Inferior parietal cortex (tissue), 1 donor: ENCODE measurements around the gene ESR1.
"Not testable (repeated sequence)": the region's sequence is repeated elsewhere in the genome, so short reads cannot be mapped to it uniquely, and the experiment has no call there.

Experiments used
- DNase-seq: peaks from one replicate; pipeline ENCODE4 v3.0.0-alpha.2; 2016; ENCODE audit errors: extremely low spot score

The ESR1 gene

DNA sequence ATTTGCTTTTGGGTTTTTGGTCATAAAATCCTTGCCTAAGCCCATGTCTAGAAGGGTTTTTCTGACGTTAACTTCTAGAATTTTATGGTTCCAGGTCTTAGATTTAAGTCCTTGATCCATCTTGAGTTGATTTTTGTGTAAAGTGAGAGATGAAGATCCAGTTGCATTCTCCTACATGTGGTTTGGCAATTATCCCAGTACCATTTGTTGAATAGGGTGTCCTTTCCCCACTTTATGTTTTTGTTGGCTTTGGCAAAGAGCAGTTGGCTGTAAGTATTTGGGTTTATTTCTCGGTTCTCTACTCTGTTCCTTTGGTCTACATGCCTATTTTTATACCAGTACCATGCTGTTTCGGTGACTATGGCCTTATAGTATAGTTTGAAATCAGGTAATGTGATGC, 86.9 kb downstream of the ESR1 start:
- DNase-seq: not testable (repeated sequence)

DNA sequence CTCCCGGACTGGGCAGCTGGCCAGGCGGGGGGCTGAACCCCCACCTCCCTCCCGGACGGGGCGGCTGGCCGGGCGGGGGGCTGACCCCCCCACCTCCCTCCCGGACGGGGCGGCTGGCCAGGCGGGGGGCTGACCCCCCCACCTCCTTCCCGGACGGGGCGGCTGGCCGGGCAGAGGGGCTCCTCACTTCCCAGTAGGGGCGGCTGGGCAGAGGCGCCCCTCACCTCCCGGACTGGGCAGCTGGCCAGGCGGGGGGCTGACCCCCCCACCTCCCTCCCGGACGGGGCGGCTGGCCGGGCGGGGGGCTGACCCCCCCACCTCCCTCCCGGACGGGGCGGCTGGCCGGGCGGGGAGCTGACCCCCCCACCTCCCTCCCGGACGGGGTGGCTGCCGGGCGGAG, 91.7 kb downstream of the ESR1 start:
- DNase-seq: not testable (repeated sequence)

DNA sequence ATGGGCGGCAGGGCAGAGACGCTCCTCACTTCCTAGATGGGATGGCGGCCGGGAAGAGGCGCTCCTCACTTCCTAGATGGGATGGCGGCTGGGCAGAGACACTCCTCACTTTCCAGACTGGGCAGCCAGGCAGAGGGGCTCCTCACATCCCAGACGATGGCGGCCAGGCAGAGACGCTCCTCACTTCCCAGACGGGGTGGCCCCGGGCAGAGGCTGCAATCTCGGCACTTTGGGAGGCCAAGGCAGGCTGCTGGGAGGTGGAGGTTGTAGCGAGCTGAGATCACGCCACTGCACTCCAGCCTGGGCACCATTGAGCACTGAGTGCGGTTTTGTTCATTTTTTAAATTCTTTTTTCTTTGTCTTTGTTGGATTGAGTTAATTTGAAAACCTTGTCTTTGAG, 92.3 kb downstream of the ESR1 start:
- not testable (repeated sequence) for DNase-seq

DNA sequence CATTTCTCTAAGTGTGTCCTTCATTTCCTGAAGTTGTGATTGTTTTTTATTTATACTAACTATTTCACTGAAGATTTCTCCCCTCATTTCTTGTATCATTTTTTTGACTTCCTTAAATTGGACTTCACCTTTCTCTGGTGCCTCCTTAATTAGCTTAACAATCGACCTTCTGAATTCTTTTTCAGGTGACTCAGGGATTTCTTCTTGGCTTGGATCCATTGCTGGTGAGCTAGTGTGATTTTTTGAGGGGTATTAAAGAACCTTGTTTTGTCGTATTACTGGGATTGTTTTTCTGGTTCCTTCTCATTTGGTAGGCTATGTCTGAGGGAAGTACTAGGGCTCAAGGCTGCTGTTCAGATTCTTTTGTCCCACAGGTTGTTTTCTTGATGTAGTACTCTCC, 92.8 kb downstream of the ESR1 start:
- DNase-seq: no peak

DNA sequence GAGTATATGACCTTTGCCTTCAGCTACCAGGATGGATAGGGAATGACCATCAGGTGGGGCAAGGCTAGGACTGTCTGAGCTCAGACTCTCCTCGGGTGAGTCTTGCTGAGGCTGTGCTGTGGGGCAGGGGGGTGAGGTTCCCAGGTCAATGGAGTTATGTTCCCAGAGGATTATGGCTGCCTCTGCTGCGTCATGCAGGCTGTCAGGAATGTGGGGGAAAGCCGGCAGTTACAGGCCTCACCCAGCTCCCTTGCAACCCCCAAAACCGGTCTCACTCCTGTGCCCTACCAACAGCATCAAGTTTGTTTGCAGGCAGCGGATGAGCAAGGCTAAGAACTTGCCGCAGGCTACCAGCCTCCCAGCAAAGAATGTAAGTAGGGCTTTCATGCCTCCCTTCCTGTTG, 93.5 kb downstream of the ESR1 start:
- no peak for DNase-seq

DNA sequence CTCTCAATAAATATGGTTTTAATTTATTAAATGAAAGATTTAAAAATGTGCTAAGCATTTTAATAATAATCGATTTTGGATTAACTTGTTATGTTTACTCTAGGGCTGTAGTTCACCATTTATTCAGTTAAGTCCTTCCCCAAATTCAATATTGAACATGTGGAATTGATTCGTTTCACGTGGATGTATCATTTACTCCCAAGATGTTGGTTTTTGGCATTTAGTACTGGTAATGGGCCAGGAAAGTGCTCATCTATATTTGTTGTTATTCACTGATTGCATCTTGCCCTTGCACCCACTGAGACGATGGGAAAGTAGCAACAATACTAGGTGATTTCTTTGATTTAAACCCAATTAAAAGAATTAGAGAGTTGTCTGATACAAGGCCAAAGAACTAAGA, 97.1 kb downstream of the ESR1 start:
- no peak for DNase-seq

DNA sequence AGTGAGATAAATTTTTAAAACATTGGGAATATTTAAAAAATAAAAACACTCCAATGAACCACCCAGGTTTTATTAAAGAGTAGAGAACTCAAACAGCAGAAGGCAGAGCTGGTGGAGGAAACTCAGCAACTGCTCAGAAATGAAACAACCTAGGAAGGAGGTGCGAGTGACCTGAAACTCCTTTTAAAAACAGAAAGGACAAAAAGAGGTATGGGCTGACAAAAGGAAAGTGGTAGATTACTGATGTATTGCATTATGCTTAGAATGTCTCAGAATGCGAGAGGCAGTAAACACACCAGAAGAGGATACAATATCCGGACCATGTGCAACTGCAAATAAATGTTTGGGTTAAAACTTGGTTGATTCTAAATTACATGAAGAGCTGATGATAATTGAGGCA, 97.6 kb downstream of the ESR1 start:
- no peak for DNase-seq

DNA sequence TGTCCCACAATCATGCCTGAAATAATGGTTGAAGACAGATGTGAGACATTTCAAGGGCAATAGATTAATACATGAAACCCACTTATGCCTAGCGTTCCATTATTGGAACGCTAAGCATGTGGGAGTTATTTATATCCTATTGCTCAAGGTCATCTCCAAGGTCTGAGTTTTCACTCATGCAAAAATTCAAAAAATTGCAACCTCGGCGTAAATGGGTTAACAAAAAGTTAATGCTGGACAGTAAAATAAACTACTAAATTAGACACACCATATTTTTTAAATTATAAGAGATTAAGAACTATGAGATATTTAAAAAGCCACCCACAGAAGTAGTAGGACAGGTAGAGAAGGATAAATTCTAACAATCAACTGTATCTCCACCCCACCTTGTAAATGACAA, 98.4 kb downstream of the ESR1 start:
- no peak for DNase-seq

DNA sequence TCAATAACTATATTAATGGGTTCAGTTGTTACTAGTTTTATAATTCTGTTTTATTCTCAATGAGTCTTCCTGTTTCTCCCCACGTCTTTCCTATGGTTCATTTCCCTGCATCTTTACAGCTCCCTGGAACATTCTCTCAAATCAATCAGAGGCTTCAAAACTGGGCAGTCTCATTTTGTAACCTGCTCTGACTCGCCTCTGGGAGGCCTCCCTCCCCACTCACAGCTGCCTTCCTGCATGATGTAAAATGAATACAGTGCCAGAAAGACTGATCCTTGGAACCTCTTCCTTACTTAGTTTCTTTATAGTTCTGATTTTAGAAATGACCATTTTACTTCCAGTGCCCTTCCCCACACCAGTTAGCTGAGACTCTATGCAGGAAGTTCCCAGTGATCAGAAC, 103.9 kb downstream of the ESR1 start:
- DNase-seq: no peak

DNA sequence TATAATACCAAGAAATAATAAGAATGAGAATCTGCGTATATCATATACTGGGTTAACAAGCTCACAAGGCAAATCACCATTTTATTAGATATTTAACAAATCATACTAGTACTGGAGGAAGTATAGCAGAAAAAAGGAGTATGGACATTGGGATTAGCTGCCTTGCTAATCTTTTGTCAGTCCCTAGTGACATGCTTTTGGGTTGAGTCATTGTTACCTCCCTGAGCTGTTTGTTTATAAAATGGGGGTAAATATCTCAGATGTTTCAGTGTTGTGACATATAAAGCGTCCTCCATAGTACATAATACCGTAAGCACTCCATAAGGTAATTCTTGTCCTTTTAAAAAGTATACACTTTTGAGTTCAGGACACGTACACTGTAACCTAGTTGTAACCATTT, 107.0 kb downstream of the ESR1 start:
- no peak for DNase-seq

DNA sequence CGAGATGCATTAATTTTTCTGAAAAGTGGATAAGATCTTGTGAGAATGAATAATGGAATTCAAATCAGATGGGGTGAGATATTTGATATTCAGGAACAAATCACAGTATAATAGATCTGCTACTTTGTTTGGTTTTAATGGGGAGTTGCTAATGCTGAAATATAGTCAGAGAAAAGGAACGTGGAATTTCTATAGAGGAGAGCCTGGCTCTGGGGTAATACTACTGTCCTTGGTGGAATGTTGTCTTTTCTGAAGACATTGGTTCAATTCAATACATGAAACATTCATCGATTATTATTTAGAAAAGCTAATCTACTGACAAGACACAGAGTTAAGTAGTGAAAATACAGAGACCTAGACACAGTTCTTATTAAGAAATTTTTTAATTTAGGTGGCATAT, 108.6 kb downstream of the ESR1 start:
- no peak for DNase-seq

DNA sequence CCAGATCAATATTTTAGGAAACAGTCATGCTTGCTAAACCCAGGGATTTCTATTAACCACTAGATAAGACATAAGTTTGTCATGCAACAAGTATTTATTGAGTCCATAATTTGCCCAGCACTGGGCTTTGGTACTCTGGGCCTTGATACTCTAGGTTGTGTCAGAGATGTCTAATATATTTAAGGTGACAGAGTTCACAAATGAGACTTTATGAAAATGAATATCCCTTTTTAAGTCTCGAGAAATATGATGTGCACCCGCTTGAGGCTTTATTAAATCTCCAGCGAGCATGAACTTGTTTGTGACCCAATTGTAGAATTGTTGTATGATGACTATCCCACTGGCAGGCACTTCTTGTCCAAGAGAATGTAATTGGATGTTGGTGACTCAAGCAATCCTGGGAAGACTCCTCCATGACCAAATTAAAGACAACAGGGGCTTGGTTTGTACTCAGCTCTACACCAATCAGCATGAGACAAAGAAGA, 109.2 kb downstream of the ESR1 start:
- DNase-seq: no peak

DNA sequence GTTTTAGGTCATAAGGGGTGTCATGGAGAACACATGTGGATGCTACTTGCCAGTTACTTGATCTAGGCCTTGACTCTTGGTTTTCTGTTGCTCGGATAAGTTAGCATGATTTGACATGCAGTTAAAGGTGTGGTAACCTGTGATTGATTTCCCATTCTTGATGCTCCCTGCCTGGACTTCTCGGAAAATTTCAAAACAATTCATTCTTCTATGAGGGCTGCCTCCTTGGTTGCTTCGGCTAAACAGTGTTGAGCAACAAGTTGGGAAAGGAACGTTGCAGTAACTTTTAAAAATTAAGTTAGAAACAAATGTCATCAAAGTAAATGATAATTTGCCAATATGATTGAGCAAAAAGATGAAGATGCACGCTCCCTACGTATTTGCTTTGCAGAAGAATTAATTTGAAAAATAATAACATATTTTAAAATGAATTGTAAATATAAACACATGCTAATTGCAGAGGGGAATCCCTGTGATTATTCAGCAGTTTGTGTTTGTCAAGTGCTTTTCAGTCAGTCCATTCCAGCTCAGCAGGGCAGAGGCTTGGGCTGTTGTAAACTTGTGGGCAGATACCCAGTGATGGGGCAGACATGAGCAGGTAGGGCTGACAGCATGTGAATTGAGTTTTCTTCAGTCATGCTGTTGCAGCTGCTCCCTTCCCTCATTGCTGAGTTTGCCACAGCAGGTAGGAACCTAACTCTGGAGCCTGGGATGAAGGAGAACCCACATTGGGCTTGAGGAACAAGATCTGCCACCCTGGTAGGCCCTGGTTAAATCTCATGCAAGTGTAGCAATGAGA, 110.2 kb downstream of the ESR1 start:
- no peak for DNase-seq

DNA sequence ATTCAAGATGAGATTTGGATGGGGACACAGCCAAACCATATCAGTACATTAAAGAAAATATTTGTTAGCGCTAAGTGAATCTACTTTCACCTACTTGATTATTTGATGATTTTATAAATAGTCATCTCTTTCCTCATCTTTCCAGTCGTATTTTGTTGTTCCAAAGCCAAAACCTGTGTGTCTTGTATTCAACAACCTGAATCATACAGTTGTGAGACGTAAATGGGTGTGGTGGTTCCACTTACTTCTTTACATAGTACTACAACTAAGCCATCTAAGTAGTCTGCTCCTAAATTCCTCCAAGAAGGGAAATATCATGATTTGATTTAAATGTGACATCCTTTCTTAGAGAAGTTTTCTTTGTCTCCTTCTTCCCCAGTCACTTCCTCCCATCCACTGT, 132.8 kb downstream of the ESR1 start:
- no peak for DNase-seq

DNA sequence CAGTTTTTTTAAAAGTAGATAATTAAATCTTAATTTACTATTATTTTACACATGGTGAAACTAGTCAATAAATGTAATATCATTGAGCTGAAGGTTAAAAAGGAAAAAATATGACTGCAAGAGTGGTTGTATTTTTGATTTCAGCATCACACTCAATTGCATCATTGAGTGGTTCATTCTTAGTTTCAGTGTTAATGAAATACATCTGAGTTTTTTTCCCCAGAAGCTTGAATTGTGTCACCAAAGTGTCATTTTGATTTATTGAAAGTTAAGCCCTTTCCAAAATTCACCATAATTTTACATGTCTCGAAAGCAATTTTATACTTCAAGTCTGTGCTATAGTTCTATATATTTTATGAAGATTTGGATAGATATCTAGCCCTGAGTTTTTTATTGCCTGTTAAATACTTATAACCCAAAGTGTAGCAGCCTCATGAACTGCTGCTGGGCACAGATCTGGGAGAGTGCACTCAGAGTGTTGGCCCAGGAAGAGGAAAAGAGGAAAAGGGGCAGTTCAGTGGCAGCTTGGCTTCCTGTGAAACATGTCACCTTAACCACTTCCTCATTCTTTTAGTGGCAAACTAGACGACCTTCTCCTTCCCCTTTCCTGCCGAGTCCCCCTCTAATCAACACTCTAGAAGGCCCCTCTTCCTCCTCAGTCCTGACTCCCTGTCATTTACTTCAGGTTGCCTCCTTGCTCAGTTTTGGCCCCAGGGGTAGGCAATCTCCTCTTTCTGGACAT, 140.7 kb downstream of the ESR1 start:
- no peak for DNase-seq

DNA sequence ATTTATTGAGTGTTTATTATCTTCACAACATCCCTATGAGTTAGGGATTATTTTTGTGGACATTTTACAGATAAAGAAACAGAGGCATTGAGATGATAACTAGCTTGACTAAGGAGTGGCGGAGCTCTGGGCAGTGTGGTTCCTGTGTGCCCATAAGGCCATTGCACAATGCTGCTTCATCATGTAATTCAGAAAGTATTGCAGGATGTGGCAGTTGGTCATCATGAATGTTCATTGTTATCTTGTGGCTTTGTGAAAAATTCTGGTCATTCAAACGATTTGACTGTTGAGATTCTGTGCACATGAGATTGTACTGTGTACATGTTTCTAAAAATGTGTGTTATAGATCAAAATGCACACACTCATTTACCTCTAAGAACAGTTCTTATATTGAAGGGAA, 150.8 kb downstream of the ESR1 start:
- DNase-seq: no peak

DNA sequence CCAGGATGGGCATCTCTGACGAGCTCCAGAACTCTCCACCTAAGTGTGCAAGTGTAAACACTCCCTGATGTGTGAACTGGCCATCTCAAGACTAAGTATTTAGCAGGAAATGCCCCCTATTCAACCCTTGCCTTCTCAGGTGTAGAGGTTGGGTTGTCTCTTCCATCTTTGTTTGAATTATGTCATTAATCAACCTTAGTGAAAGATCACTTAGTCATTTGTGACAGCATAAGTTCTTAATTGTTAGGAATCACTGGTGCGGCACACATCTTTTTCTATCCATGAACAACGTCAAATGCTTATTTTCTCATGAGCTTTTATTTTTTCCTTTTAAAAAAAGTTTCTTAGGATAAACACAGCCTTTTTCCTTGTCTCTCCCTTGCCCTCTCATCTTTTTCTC, 151.6 kb downstream of the ESR1 start:
- no peak for DNase-seq

DNA sequence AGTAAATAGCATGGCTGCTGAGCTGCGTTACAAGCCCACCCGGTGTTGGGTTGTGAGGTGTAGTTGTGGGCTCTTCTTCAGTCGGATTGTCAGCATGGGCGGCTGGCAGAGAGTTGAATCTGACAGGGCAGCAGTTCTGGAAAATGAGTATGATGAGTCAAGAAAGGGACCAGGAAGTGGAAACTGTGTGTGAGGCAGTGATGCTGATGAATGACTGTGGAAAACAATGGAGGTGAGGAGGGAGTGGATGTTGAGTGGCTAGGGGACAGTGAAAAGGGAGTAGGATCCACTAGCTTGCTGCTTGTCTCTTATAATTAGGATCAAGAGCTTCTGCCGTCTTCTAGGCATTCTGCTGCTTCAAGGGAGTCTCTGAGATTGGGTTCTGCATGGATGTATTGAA, 154.3 kb downstream of the ESR1 start:
- no peak for DNase-seq

DNA sequence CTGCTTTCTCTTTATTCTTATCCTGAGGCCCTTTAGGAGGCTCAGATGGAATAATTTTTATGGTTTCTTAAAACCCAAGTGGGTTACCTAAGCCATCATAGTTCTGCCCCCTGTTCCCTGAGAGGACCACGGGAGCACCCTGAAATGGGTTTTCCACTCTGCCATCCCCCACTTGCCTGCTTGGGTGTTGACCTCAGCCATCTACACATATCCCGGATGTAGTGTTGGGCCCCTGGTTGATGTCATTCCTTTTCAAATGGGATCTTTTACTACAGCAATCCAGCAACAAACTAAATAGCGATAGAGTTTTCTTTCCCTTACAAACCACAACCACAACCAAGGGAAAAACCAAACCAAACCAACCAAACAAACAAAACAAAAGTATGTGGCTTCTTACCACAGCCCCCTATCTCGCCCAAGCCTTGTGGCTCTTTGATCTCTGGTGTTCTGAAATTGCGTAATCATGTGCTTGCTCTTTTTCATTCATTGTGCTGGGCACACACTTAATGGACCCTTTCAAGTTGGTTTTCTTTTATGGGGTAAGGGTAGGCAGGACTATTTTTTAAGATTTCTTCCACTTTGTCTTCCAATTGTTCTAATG, 154.9 kb downstream of the ESR1 start:
- DNase-seq: no peak

DNA sequence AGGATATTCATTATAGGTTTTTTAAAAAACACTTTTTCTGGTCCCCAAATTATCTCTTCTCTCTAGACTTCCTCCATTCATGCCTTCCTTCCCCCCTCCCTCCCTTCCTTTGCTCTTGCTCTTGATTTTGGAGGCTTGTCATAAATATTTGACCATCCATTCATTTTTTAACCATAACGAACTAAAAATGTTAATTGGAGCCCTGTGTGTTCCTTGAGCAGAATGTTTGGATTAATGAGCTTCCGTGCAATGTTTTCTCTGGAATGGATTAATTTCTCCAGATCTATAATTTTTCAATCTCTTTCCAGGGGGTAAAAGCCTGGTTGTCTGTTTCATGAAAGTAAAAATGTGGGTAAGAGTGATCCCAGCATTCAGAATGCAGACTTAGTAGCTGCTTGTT, 155.5 kb downstream of the ESR1 start:
- DNase-seq: no peak

DNA sequence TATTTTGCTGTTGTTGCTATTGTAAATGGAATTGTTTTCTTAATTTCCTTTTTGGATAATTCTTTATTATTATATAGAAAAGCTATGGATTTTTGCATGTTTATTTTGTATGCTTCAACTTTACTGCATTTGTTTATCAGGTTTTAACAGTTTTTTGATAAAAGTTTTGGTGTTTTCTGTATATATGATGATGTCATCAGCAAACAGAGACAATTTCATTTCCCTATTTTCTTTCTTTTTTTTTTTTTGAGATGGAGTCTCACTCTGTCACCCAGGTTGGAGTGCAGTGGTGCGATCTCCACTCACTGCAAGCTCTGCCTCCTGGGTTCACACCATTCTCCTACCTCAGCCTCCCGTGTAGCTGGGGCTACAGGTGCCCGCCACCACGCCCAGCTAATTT, 156.9 kb downstream of the ESR1 start:
- DNase-seq: not testable (repeated sequence)

DNA sequence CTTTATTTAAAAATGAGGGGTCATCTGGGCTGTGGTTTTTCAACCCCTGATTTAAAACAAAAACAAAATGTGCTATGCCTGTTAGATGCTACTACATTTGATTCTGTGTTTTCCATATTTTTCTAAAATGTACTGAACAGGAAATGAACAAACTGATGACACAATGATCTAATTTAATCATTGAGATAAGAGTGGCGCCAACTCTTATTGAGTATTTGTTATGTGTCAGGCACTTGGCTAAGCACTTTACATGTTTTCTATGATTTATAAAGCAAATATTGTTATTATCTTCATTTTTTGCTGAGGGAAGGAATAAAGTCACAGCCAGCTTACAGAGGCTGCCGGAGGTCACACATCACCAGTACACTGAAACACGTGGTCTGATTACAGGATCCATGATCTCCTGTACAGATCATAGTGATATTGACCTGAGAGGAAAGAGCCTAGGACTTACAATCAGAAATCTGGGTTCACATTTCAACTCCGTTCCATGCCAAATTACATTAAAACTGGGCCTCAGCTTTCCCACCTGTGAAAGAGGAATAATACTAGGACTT, 166.7 kb downstream of the ESR1 start:
- no peak for DNase-seq

DNA sequence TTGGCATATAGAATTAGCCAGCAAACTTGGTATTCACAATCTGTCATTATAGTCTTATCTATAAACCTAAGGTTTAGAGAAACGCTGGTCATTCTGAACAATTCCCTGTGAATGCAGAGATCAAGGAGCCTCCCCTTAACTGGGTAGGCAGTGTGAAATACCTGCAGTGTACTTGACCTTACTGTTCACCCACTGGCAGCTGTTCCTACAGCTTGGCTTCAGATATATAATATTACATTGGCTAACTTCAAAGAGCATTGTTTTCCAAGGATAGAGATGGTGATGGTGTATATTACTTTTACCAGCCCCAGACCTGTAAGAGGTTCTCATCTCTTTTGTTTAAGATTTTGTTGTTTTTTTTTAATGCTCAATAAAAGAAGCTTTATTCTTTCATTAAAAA, 168.3 kb downstream of the ESR1 start:
- no peak for DNase-seq
